NCI-H2081 (cell line): ENCODE data around the gene TMEM221.

Experiments
- DNase-seq, 2 experiments: peaks; one replicate each; lab custom pipeline; 2025; lab: John Stamatoyannopoulos, UW

TMEM221 gene

DNA sequence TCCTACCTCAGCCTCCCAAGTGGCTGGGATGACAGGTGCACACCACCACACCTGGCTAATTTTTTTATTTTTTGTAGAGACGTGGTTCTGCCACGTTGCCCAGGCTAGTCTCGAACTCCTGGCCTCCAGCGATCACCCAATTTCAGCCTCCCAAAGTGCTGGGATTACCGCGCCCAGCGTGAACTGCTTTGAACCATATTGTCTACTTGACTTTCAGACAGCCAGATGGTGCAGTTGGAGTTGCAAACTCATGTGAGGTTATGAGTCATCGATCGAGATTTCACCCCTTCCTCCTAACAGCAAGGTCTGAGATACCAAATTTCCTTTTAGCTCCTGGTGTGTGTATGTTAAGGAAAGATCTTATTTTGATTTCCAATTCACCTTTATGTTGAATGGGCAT lies 24.6 kb upstream of the TMEM221 start:
- DNase-seq: no peak

GRCh38 chr19:17471410-17472125 lies 23.1 kb upstream of the TMEM221 start:
- no peak for DNase-seq

GRCh38 chr19:17470068-17470841 lies 21.8 kb upstream of the TMEM221 start, which contains the start of gene SLC27A1:
TSS of gene SLC27A1 (plus strand) at chr19:17470524. CDS start at chr19:17470541, 17 bp downstream.
- peak; percentile 97 for DNase-seq

- peak; percentile 84 to 92 for DNase-seq
These were observed 21.1 kb upstream of the TMEM221 start for GRCh38 chr19:17469481-17470067.

DNA sequence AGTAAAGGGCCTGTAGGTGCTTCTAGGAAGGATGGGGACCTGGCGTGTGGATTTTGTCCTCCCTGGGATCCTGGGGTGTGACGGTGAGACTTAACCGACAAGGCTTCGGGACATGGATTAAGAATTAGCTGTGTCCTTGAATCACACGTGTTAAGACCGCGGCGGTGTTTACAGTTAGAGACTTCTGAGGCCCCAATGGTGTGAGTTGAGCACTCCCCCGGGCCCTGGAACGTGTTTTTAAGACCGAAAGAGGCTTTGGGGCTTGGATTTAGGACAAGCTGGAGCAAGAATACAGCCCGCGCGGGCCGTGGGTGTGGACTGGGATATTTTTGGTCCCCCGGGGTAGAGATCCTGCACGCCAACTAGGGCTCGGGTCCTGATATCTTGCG lies 20.6 kb upstream of the TMEM221 start:
- DNase-seq: no peak

DNA sequence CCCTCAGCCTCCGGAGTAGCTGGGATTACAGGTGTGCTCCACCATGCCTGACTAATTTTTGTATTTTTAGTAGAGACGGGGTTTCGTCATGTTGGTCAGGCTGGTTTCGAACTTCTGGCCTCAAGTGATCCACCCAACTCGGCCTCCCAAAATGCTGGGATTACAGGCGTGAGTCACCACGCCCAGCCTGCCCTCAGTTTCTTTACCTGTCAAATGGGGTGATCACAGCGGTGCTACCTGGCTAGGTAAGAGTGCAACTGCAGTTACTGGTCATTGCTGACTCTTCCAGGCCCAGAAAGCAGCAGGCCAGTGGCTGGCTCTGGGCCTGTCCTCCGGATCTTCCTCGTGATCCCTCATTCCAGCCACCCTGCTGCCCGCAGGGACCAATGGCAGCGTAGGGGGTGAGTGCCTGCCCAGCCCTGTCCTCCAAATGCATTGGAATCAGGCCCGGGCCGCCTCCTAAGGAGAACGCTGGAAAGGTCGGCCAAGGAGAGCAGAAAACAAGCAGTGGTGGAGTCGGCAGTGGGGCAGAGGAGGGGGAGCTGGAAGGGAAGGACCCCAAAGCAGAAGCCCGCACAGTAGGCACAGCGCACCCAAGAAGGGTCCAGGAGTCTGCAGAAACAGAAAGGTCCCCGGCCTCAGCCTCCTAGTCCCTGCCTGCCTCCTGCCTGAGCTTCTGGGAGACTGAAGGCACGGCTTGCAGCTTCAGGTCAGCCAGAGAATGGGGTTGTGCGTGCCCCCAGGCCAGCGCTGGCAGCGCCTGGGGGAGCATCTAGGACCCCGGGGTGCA lies 20.0 kb upstream of the TMEM221 start:
- DNase-seq: no peak

DNA sequence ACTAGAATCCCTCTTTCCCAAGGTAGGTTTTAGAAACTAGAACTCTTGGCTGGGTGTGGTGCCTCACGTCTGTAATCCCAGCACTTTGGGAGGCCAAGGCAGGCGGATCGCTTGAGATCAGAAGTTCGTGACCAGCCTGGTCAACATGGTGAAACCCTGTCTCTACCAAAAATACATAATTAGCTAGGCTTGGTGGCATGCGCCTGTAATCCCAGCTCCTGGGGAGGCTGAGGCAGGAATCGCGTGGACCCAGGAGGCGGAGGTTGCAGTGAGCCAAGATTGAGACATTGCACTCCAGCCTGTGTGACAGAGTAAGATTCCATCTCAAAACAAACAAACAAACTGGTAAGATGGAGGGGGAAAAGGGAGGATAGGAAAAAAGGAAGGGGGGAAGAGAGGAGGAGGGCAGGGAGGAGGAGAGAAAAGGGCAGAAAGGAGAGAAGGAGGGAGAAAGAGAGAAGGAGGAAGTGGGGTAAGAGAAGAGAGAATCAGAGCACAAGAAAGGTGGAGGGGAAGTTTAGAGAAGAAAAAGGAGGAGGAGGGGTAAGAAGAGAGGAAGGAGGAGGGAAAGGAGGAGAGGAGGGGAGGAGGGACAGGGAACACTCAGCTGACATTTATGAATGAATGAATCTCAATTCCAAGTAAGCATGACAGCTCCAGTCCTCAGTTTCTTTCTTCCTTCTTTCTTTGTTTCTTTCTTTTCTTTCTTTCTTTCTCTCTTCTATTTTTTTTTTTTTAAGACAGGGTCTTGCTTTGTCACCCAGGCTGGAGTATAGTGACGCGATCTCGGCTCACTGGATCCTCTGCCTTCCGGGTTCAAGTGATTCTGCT lies 19.2 kb upstream of the TMEM221 start:
- no peak for DNase-seq

- no peak for DNase-seq
These were observed 18.0 kb upstream of the TMEM221 start for GRCh38 chr19:17466487-17466850.

DNA sequence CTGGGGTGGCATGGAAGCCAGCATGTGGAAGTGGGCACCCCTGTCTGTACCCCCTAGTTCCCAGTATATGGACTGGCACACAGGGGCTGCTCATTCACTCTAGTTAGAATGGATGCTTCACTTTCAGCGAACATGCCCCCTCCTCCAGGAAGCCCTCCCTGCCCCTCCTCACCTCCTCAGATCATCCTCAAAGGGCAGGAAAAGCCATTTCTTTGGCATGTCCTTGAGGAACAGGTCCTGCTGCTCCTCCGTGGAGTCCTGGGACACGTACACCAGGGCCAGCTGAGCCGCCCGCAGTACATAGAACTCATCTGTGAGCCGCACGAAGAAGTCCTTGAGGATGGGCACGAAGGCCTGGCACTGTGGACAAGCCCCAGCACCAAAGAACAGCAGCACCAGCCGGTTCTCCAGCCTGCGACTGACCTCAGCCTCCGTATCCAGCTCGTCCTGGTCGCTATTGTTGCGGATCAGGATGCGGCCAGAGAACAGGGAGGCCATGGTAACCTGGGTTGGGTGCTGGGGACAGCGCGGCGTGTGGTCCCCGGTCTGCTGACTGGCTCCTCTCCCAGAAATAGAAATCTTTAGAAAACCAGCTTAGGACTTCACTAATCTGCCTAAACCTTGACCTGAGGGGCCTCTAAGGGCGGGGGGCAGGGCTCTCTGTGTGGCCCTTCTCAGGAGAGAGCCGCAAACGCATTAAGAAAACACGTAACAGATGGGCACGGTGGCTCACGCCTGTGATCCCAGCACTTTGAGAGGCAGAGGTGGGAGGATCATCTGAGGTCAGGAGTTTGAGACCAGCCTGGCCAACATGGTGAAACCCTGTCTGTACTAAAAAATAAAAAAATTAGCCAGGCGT lies 12.1 kb upstream of the TMEM221 start, which contains the start of gene NXNL1:
NXNL1 (minus strand) TSS at position 555 of the 859 bp plus-strand sequence; CDS start at position 498, 57 bp downstream.
- no peak for DNase-seq

DNA sequence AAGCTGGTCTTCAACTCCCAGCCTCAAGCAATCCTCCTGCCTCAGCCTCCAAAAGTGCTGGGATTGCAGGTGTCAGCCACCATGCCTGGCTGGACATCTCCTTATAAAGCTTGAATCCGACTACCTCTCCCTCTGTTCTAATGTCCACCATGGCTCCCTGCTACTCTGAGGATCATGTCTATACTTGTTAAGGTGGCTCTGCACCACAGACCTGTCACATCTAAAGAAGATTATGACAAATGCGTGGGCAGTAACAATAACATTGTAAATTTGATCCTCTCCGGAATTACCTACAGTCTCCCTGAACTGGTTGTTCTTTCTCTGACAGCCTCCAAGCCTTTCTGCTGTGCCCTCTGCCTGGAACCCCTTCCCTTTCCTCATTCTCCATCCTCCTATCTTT lies 10.5 kb upstream of the TMEM221 start:
- DNase-seq: no peak

- no peak for DNase-seq
These were observed 9.1 kb upstream of the TMEM221 start for GRCh38 chr19:17457616-17458015.

DNA sequence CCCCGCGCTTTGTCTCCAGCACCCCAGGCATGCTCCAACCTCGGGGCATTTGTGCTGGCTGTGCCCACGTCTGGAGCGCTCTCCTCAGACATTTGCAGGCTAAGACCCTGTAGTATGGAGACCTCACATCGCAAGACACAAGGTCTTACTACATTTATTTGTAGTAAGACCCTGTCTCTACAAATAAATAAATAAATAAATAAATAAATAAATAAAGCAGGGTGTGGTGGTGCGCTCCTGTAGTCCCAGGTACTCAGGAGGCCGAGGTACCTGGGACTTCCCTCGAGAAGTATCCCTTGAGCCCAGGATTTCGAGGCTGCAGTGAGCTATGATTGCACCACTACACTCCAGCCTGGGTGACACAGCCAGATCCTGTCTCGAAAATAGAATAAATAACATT lies 7.7 kb upstream of the TMEM221 start:
- DNase-seq: no peak

DNA sequence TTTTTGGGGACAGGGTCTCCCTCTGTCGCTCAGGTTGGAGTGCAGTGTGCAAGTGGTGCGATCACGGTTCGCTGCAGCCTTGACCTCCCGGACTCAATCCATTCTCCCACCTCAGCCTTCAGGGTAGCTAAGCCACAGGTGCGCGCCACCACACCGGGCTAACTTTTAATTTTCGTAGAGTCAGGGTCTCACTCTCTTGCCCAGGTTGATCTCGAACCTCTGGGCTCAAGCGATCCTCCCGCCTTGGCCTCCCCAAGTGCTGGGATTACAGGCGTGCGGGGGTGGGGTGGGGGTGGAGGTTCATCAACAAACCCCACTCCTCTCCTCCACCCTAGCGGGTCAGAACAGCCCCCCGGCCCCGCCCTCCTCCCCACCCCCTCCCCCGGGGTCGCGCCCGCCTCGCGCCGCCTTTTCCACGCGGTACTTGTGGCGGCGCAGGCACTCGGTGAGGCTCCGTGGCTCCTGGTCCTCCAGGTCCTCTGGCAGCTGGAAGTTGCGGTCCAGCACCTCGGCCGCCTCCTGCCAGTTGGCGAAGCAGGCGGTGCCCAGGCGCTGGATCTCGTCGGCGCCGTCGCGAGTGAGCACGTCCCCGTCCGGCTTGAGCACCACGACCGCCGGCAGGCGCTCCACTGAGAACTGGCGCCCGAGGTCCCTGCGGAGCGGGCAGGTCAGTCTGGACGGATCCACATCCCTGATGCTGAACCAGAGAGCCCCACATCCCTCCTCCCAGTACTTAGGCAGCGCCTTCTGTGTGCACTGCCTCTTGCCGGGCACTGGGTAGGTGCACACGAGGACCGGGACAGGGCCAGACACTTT lies 7.0 kb upstream of the TMEM221 start:
- DNase-seq: no peak

DNA sequence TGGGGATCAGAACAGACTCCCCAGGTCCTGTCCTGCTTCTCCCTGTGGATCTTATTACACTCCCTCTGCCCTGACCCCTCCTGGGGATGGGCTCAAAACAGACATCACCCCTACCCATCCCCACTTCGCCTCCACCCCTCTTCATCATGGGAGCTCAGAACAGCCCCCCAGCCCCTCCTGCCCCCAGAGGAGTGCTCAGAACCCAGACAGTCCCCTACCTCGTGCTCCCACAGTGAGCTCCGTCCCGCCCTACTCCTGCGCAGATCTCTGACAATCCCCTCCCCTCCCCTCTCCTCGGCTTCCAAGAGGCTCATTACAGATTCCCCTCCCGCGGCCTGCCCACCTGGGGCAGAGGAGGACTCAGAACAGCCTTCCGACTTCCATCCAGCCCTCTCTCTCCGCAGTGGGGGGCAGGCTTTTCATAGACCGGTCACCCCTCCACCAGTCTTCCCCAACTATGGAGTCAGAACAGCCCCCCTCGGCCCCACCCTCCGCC lies 6.2 kb upstream of the TMEM221 start:
- no peak for DNase-seq

DNA sequence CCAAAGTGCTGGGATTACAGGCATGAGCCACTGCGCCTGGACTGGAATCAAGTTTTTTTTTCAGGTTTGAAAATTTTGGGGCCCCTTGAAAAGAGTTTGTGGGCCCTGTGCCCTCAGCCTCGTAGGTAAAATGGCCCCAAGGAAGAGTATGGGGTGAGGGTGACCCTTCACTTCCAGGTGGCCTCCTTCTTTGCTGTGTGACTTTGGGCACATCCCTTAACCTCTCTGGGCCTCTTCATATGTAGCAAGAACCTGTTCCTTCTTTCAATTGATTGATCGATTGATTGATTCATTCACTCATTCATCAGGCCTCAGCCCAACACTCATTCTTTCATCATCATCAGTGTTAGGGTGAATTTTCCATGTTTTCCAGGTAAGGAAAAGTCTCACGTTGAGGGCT lies 3.4 kb upstream of the TMEM221 start:
- DNase-seq: no peak

DNA sequence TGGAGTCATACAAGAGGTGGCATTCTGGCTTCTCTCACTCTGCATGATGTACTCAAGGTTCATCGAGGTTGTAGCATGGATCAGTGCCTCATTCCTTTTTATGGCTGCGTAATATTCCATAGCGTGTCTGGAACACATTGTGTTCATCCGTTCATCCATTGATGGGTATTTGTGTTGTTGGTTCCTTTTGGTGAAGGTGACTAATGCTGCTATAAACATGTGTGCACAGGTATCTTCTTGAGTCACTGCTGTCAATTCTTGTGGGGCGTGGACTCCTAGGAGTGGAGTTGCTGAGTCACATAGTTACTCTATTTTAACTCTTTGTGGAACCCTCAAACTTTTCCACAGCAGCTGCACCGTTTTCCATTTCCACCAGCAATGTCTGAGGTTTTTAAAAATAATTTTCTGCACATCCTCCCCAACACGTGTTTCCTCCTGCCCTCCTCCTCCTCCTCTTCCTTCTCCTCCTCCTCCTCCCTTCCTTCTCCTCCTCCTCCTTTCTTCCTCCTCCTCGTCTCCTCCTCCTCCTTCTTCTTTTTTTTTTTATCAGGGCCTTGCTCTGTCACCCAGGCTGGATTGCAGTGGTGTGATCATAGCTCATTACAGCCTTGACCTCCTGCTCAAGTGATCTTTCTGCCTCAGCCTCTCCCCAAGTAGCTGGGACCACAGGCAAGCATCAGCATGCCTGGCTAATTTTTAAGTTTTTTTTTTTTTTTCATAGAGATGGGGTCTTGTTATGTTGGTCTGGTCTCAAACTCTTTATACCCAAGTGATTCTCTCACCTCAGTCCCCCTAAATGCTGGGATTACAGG lies 2.0 kb upstream of the TMEM221 start:
- DNase-seq: no peak

DNA sequence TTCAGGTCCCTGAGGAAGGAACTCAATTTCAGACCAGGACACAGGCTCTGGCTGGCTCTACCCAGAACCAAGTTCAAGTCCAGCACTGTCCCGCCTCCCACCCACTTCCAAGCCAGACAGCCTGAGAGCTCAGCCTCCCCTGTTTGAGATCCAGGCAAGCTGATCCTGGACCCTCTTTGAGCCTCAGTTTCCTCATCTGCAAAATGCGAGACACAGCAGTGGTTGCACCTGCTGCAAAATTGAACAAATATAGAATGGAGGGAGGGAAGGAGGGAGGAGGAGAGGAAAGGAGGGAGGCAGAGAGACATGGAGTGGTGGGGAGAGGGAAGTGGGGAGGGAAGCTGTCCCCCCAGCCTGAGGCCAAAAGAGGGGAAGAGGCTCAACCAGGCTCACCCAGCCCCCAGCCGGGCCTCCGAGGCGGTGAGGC lies 751 bp downstream of the TMEM221 start:
- no peak for DNase-seq

DNA sequence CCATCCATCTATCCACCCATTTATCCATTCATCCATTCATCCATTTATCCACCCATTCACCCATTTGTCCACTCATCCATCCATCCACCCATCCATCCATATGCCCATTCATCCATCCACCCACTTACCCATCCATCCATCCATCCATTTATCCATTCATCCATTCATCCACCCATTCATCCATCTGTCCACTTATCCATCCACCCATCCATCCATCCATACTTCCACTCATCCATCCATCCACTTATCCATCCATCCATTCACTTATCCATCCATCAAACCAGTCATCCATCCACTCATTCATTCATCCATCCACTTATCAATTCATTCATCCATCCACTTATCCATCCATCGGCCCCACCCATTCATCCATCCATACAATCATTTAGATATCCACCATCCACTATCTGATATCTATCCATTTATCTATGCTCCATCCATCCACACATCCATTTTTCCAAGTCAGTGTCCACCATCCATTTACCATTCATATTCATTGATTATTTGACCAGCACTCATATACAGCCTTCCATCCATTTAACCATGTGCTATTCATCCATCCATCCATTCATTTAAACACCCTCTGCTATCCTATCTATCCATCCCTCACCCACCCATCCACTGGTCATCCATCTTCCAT lies 2.8 kb downstream of the TMEM221 start:
- DNase-seq: no peak
